ENCODE measurements around the gene KCTD1.
A peak's percentile ranks its signal among the peaks of the same experiment; 100 is the strongest.

The KCTD1 gene
- long read RNA-seq, partial matches to known transcripts, result 0 of 1 reads
- long read RNA-seq, other reads (novel, unspliced or antisense), result 1 of 1 reads

DNA sequence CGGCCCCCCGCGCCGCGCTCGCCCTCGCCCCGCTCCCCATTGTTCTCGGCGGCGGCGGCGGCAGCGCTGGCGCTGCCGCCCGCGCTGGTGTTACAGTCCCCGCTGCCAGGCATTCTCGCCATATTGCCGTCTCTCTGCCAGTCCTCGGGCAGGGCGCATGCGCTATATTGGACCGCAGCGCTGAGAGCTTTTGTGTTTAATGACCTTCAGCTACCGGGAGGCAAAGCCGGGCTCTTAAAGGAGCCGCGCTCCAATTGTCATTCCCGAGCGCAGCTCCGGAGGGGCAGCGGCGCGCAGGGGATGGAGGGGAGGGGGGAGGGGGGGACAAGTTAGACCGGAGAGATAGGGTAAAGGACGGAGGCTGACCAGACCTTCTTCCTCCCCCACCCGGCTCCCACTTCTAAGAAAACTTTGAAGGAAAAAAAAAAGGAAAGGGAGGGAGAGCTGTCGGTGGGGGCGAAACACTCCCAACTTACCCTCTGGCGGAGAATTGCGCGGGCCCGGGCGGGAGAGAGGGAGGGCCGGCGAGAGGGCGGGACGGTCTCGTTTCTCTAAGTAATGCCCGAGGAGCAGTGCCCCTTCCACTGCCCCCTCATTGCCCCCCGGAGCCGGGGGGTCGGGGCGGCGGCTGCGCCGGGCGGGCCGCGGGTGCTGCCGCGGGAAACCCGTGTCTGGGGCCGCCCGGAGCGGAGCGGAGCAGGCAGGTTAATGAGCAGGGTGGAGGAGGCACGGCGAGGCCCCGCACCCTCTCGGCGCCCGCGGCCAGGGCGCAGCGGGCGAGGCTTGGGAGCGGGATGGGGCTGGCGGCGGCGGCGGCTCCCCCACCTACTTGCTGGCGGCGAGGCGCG, at the start of gene KCTD1:
TSS of gene KCTD1 (minus strand) at position 139 of the 848 bp plus-strand sequence. CDS start at position 122, 17 bp downstream.
- peaks cover 37% of the 10 kb centered on the region for H3K27me3 ChIP-seq (ENCODE audit: insufficient read depth, poor library complexity, severe bottlenecking)
- DNase-seq (ENCODE audit: low read depth in 1 of 2, low spot score in 1 of 2), result peak; percentile 55 to 91
- no peak within 1 kb of the TSS for H3K27ac ChIP-seq (replicated peaks)
- TF ChIP-seq GABPA (IDR thresholded peaks at IDR 0.05; ENCODE audit: low read depth), result no peak
- peak; percentile 24; the same call in 1 of the 2 replicates for TF ChIP-seq POLR2AphosphoS5 (IDR thresholded peaks at IDR 0.05; ENCODE audit: low read depth)
- TF ChIP-seq, protein P1, sequence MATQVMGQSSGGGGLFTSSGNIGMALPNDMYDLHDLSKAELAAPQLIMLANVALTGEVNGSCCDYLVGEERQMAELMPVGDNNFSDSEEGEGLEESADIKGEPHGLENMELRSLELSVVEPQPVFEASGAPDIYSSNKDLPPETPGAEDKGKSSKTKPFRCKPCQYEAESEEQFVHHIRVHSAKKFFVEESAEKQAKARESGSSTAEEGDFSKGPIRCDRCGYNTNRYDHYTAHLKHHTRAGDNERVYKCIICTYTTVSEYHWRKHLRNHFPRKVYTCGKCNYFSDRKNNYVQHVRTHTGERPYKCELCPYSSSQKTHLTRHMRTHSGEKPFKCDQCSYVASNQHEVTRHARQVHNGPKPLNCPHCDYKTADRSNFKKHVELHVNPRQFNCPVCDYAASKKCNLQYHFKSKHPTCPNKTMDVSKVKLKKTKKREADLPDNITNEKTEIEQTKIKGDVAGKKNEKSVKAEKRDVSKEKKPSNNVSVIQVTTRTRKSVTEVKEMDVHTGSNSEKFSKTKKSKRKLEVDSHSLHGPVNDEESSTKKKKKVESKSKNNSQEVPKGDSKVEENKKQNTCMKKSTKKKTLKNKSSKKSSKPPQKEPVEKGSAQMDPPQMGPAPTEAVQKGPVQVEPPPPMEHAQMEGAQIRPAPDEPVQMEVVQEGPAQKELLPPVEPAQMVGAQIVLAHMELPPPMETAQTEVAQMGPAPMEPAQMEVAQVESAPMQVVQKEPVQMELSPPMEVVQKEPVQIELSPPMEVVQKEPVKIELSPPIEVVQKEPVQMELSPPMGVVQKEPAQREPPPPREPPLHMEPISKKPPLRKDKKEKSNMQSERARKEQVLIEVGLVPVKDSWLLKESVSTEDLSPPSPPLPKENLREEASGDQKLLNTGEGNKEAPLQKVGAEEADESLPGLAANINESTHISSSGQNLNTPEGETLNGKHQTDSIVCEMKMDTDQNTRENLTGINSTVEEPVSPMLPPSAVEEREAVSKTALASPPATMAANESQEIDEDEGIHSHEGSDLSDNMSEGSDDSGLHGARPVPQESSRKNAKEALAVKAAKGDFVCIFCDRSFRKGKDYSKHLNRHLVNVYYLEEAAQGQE (IDR thresholded peaks at IDR 0.05; ENCODE audit: insufficient replicate concordance, low read depth), result no peak
- peak within 1 kb of the TSS; percentile 71 for H3K4me3 ChIP-seq (replicated peaks; ENCODE audit: insufficient read depth, low read length)

DNA sequence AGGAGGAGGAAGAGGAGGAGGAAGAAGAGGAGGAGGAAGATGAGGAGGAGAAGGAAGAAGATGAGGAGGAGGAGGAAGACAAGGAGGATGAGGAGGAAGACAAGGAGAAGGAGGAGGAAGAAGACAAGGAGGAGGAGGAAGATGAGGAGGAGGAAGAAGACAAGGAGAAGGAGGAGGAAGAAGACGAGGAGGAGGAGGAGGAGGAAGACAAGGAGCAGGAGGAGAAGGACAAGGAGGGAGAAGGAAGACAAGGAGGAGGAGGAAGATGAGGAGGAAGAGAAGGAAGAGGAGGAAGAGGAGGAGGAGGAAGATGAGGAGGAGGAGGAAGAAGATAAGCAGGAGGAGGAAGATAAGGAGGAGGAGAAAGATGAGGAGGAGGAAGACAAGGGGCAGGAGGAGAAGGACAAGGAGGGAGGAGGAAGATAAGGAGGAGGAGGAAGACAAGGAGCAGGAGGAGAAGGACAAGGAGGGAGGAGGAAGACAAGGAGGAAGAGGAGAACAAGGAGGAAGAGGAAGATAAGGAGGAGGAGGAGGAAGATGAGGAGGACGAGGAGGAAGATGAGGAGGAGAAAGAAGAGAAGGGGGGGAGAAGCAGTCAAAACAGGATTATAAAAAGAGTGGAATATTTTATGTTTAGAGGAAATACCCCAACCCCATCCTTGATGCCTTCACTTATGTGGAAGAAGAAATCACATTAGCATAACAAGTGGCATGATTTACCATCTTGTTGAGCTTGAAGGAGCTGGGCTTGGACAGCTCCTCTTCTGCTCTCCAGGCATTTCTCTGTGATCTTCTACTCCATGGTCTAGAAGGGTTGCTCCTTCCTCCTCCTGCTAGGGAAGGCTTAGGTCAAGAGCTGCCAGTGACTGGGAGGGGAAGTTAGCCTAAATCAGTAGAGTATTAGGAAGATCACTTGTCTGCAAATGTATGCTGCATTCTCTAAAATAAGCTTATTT, 45.3 kb upstream of the KCTD1 start:
- no peak for DNase-seq (ENCODE audit: low read depth in 1 of 2, low spot score in 1 of 2)

DNA sequence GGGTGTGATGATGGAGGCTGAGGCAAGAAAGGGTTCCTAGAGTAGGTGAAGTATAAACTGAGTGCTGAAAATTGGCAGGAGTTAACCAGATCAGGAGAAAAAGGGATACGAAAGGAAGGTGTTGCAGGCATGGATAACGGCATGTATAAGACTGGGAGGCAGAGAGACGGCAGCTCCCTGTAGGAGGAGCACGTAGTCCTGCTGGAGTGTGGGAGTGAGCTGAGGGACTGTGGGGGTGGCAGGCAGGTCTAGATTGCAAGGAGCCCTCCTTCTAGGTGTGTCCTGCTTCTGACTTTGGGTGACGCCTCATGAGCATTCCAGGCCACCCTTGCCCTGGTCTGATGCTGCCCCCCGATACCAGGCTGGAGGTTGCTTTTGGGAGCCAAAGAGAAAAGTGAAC, 36.4 kb upstream of the KCTD1 start:
- H3K27me3 ChIP-seq (ENCODE audit: insufficient read depth, poor library complexity, severe bottlenecking), result peaks cover 7% of the 10 kb centered on the region
- no peak overlapping the region for H3K4me3 ChIP-seq (replicated peaks; ENCODE audit: insufficient read depth, low read length)
- H3K27ac ChIP-seq (replicated peaks), result no peak overlapping the region
- DNase-seq (ENCODE audit: low read depth in 1 of 2, low spot score in 1 of 2), result no peak
- TF ChIP-seq POLR2AphosphoS5 (IDR thresholded peaks at IDR 0.05; ENCODE audit: low read depth), result no peak
- TF ChIP-seq GABPA (IDR thresholded peaks at IDR 0.05; ENCODE audit: low read depth), result no peak
- TF ChIP-seq, protein P1 (IDR thresholded peaks at IDR 0.05; ENCODE audit: insufficient replicate concordance, low read depth), result no peak
- TF ChIP-seq, protein P2, sequence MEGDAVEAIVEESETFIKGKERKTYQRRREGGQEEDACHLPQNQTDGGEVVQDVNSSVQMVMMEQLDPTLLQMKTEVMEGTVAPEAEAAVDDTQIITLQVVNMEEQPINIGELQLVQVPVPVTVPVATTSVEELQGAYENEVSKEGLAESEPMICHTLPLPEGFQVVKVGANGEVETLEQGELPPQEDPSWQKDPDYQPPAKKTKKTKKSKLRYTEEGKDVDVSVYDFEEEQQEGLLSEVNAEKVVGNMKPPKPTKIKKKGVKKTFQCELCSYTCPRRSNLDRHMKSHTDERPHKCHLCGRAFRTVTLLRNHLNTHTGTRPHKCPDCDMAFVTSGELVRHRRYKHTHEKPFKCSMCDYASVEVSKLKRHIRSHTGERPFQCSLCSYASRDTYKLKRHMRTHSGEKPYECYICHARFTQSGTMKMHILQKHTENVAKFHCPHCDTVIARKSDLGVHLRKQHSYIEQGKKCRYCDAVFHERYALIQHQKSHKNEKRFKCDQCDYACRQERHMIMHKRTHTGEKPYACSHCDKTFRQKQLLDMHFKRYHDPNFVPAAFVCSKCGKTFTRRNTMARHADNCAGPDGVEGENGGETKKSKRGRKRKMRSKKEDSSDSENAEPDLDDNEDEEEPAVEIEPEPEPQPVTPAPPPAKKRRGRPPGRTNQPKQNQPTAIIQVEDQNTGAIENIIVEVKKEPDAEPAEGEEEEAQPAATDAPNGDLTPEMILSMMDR (IDR thresholded peaks at IDR 0.05; ENCODE audit: insufficient read depth, low read length), result no peak
- no peak for TF ChIP-seq SPI1 (IDR thresholded peaks at IDR 0.05; ENCODE audit: borderline replicate concordance, low read depth)

More for the DNA sequence above, 45.3 kb upstream of the KCTD1 start:
- Histone ChIP-seq H3K27me3 (ENCODE audit: insufficient read depth, poor library complexity, severe bottlenecking) (no peaks in the 10 kb centered on the region), H3K4me3 (replicated peaks; ENCODE audit: insufficient read depth, low read length) (no peak overlapping the region), H3K27ac (replicated peaks) (no peak overlapping the region)
- no peak for TF ChIP-seq SPI1 (IDR thresholded peaks at IDR 0.05; ENCODE audit: borderline replicate concordance, low read depth)
- TF ChIP-seq, protein P2 (IDR thresholded peaks at IDR 0.05; ENCODE audit: insufficient read depth, low read length), result no peak
- TF ChIP-seq POLR2AphosphoS5 (IDR thresholded peaks at IDR 0.05; ENCODE audit: low read depth), result no peak
- TF ChIP-seq, protein P1 (IDR thresholded peaks at IDR 0.05; ENCODE audit: insufficient replicate concordance, low read depth), result peak; percentile 66
